NCI-H345 treated with DMSO at 0.1 percent for 48 hours (cell line): ENCODE measurements around the gene EDRF1.

Source experiments
- DNase-seq: peaks from one replicate; lab custom pipeline; 2025; ENCODE audit not compliant: unreplicated experiment; lab: John Stamatoyannopoulos, UW

The EDRF1 gene

GRCh38 chr10:125761961-125762360, 42.5 kb downstream of the EDRF1 start:
- no peak for DNase-seq

GRCh38 chr10:125762692-125763648, 43.5 kb downstream of the EDRF1 start:
- no peak for DNase-seq

GRCh38 chr10:125765835-125766234, 46.3 kb downstream of the EDRF1 start:
- DNase-seq, result no peak

- no peak for DNase-seq
Observed at GRCh38 chr10:125766511-125766910, 47.0 kb downstream of the EDRF1 start.

GRCh38 chr10:125768219-125768855, 48.8 kb downstream of the EDRF1 start:
- no peak for DNase-seq

- no peak for DNase-seq
Observed at GRCh38 chr10:125769175-125769574, 49.7 kb downstream of the EDRF1 start.

- DNase-seq, result no peak
Observed at GRCh38 chr10:125770844-125771243, 51.3 kb downstream of the EDRF1 start.

- DNase-seq, result no peak
Observed at GRCh38 chr10:125772112-125772863, 52.8 kb downstream of the EDRF1 start.

GRCh38 chr10:125772864-125773180, 53.3 kb downstream of the EDRF1 start:
- DNase-seq, result no peak

GRCh38 chr10:125773687-125774543, 54.4 kb downstream of the EDRF1 start:
- no peak for DNase-seq

- no peak for DNase-seq
Observed at GRCh38 chr10:125774581-125775191, 55.2 kb downstream of the EDRF1 start.

GRCh38 chr10:125775491-125776106, 56.1 kb downstream of the EDRF1 start, which contains the start of gene MMP21:
Gene MMP21 (minus strand): TSS chr10:125775821. CDS start chr10:125775821, 0 bp downstream.
- DNase-seq, result no peak

GRCh38 chr10:125777806-125778205, 58.3 kb downstream of the EDRF1 start:
- DNase-seq, result no peak

GRCh38 chr10:125778556-125778955, 59.0 kb downstream of the EDRF1 start:
- DNase-seq, result no peak

GRCh38 chr10:125779403-125780327, 60.2 kb downstream of the EDRF1 start:
- no peak for DNase-seq

GRCh38 chr10:125781374-125781773, 61.9 kb downstream of the EDRF1 start:
- no peak for DNase-seq

GRCh38 chr10:125782054-125782453, 62.5 kb downstream of the EDRF1 start:
- no peak for DNase-seq

- no peak for DNase-seq
Observed at GRCh38 chr10:125782616-125783015, 63.1 kb downstream of the EDRF1 start.

- DNase-seq, result no peak
Observed at GRCh38 chr10:125783408-125783807, 63.9 kb downstream of the EDRF1 start.
